Measurements from ENCODE around the gene IL16.

The IL16 gene

DNA sequence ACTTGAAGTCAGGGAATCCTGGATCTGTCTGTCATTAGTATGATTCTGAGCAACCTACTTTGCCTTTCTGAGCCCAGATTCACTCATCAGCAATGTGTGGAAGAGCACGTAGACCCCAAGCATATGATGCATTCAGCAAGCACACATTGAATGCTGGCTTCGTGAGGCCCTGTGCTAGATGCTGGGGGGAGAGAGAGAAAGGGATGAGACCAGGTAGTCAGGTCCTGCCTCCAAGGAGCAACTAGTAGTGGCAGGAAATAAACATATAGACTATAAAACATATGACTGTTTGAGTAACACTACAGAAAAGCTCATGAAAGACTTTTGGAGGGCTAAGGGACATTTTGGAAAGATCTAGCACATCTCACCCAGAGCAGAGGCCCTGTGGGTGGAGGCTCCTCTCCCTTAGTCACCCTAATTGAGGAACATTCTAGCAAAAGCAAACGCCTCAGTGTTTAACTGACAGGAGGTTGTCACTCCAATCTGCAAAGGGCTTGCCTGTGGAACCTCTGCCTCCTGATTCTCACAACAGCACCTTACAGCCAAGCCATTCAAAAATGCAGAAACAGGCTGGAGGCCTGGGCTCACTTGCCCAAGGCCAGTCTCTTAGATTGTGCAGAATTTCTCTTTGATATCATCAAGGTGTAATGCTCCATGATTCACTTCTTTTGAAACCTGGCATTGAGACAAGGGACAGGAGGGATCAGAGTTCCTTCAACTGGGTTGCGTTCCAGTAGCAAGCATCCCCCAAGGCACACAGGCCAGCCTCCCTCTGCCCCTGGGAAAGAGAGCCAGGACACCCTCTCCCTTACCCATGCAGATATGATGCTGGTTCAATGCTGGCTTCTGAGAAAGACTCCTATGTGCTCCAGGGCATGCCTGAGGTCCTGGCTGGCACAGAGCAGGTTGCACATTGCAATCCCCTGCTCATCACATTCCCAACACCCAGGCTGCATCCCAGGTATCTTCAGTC, 101.2 kb downstream of the IL16 start:
- DNase-seq, result no peak

DNA sequence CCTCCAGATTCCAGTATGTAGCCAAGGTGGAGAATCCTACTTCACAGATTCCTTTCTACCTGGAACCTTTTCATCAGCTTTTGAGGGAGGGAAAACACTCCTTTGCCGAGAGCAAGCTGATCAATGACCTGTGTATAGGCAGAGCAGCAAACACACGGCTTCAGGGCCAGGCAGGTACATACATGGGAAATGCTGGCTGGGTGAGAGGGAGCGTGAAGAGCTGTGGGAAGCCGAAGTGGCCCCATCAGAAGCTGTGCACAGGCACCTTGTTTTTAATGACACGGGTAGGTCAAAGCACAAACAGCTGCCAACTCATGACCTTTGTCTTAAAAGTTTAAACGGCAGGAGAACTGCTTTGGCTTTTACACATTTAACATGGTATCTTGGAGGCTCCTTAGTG, 101.9 kb downstream of the IL16 start:
- no peak for DNase-seq

DNA sequence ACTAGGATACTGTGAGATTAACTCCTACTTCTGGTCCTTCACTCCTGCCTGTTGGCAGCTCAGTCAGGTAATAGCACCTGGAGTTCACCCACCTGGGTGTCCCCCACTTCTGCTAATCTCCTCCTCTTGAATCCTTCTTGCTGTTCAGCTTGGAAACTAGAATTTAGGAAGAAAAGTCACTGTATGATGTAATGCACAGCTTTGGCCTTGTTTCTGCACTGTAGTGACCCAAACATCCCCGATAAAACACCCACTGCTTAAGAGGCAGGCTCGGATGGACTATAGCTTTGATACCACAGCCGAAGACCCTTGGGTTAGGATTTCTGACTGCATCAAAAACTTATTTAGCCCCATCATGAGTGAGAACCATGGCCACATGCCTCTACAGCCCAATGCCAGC, 102.5 kb downstream of the IL16 start:
- no peak for DNase-seq

GRCh38 chr15:81299630-81300273, 103.1 kb downstream of the IL16 start:
- DNase-seq, result no peak

DNA sequence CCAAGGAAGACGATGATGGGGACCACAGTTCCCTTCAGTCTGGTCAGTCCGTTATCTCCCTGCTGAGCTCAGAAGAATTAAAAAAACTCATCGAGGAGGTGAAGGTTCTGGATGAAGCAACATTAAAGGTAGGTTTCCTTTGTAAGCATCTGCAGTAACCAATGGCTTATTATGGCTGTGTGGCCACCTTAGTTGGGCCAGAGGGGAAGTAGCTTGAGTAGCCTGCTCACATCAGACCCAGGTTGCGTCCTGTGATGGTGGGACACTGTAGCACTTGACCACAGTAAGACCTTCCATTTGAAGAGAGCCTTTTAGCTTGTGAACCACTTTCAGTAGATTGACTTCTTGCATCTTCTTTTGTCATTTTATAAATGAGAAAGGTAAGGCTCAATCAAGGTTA, 104.7 kb downstream of the IL16 start:
- DNase-seq, result no peak

DNA sequence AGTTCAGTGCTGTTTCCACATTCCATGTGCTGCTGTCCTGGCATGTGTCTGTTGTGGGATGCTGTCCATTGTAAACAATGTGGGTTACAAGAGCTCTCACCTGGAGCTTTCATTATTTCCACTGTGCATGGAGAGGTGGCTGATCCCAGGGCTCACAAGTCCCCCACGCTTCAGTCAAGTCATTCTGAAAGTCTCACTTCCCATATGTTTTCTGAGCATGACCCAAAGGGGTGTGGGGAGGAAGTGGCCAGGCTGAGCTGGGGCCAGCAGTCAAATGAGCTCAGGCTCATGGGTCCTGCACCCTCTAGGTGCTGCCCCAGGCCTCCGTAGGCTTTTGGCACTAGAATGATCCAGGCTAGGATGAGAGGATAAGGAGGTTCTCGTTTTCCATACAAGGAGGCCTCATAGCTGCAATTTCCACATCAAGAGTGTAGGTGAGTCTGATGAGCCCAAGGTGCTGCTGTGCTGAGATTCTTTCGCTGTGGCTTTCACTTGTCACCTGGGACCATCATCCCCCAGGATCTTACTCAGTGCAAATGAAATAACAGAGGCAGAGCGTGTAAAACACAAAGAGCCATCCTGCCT, 105.2 kb downstream of the IL16 start:
- DNase-seq, result no peak

DNA sequence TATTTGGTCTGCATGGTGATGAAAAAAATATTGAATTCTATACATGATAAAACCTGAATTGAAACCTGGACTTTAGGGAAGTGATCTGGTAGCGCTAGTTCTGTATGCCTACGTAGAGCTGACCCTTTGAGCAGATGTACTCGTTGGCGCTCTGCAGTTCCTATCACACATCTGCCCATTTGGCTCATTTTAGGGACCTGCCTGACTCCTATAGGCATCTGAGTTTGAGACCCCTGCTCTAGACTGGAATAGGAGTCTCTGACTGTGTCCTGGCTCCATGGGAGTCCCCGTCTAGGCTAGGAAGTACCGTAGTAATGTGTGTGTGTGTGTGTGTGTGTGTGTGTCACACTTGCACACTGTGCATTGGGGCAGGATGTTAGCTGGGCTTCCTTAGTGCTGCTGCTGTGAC, 106.0 kb downstream of the IL16 start:
- DNase-seq, result no peak

DNA sequence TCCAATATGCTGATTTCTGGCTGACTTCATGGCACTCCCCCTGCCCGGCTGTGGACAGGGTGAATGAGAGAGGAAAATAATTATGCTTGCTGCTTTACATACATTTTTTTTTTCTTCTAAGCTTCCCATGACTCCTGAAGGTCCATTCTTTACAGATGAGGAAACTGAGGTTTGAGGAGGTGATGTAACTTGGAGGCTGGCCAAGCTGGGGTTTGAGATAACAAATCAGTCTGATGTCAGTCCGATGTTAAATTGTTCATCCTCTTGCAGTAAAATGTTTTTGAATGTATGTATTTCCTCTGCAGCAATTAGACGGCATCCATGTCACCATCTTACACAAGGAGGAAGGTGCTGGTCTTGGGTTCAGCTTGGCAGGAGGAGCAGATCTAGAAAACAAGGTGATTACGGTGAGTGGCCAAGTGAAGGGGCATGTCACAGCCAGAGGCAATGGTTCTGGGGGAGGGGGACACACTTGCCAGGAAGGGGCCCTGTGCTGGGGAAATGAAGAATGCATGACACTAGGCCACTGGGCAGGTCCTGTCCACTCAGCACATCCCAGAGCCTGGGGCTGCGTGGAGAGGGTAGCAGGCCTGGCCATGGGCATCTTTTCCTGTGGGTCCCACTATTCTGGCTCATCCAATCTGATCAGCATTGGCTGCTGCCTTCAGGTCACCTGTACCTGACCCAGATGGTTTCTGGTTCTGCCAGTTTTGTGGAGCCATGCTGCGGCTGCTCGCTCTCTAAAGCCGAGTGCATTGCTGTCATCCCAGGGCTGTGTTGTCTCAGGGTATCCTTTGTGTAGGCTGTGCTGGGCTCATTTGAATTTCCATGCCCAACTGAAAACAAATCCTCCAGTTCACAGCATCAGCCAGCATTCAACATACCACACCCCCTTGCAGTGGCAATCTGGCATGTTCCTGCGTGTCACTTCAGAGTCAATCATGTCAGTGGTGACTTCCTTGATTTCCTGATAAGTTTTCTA, 106.9 kb downstream of the IL16 start:
- no peak for DNase-seq

- DNase-seq, result no peak
Measured at GRCh38 chr15:81304226-81304625, 107.5 kb downstream of the IL16 start.

GRCh38 chr15:81308260-81308659, 111.6 kb downstream of the IL16 start:
- no peak for DNase-seq

DNA sequence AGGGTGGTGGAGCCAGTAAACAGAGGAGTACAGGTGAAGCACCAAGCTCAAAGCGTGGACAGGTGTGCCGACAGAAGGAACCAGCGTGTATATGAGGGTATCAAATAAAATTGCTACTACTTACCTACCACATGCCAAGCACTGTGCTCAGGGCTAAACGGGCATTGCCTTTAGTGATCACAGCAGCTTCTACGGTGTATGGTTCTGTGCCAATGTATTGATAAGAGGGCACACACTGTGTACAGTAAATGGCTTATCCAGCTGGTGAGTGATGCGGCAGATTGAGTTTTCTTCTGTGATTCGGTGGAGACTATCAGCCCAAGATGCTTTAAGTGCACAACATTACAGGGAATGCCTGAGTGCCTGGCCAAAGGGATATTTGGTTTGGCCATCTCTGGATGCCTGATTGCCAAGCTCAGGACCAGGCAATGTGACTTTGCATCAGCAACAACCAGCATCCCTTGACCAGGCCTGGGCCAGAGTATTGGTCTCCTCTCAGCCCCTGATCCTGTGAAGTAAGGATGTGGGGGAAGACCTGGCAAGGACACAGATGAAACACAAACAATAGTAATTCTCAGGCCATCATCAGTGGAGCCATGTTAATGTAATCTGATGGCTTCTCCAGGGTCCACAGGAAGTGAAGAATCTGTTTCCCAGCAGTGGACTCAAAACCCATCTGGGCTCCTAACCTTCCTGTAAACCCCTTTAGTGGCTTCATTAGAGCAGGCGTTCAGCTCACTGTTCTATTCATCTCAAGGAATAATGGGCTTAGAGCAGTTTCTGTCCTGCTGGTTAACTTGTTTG, 113.2 kb downstream of the IL16 start:
- no peak for DNase-seq

DNA sequence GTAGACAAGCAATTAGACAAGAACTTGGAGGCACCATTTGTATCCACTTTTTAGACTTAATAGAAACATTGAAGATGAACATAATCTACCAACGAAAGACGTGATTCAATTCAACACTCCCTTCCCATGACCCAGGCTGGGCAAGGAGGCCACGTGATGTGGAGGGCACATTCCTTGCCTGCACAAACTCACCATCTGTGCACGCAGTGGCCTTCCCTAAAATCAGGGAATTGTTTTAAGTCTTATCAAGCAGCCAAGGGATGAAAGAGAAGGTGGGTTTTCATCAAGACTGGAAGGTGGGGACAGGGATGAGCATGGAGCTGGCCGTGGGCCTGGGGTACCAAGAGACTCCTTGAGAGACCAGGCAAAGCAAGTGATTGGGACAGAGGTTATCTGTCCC, 113.8 kb downstream of the IL16 start:
- no peak for DNase-seq

- DNase-seq, result no peak
Measured at GRCh38 chr15:81311752-81312464, 115.2 kb downstream of the IL16 start.

GRCh38 chr15:81312790-81313543, 116.3 kb downstream of the IL16 start:
- DNase-seq, result no peak

DNA sequence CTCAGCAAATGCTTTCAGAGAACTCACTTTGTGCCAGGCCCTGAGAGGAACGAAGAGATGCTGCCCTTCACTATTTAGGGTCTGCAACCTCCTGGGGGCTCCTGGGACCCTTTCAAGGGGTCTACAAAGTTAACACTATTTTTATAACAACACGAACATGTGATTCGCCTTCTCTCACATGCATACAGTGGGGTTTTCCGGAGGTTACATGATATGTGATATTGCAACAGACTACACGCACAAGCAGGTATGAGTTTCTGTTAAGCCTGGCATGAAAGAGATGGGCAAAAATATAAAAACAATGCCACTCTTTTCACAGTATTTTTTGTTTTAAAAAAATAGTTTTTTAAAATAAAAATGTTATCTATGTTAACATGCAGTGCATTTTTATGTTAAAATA, 117.0 kb downstream of the IL16 start:
- no peak for DNase-seq

DNA sequence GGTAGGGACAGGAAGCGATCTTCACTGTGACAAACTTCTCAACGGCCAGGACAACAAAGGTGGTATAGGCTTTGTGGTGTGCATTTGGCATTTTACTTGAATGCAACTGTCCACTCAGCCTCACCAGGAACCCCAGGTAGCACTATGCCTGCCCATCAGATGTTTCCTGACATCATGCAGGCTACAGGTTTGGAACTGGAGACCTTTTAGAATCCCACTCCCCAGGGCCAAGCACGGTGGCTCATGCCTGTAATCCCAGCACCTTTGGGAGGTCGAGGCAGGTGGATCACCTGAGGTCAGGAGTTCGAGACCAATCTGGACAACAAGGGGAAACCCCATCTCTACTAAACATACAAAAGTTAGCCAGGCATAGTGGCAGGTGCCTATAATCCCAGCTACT, 117.7 kb downstream of the IL16 start:
- no peak for DNase-seq

- DNase-seq, result no peak
Measured at GRCh38 chr15:81315452-81316175, 118.9 kb downstream of the IL16 start.

DNA sequence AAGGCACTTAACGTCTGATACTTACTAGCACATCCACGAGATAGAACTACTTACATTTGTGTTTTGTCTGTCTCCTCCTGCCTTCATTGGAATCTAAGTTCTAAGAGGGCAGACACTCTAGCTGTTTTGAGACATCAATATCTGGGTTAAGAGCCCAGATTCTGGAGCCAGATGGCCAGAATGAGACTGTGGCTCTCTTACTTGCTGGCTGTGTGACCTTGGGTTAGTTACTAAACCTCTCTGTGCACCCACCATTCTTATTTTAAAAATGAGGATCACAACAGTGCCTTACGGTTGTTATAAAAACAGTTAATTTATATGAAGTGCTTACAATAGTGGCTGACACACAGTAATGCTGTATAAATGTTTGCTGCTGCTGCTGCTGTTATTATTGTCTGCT, 119.6 kb downstream of the IL16 start:
- no peak for DNase-seq

DNA sequence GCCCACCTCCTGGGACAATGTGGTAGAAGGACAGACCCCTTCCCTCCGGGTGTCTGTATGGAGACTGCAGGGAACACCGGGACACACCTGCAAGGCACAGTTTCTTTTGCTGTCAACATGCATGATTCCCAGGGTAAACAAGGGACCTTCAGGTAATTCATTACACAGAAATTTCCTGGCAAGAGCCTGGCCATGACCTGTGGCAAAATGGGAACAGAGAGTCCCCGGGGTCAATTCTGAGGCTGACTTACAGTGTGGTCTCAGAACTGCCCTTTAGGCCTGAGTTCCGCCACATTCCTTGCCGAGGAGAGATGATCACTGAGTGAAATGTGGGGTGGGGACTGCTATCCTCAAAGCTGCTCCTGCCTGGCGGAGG, 121.0 kb downstream of the IL16 start:
- no peak for DNase-seq

- DNase-seq, result no peak
Measured at GRCh38 chr15:81321667-81322066, 125.0 kb downstream of the IL16 start.

Measured in stimulated activated CD4-positive, alpha-beta T cell treated with anti-CD3 and anti-CD28 coated beads, Interleukin-4, amount 100 ng/mL, for 1 hour (primary cell).